Body of pancreas (tissue), 4 donors: ENCODE measurements around the gene MGMT. TPM values are rescaled to one million over a fixed set of nuclear protein-coding genes. Genes with fewer than 3 reads are reported as not detected.

Source experiments
- ATAC-seq: fragments of 150-250 bp; one replicate; pipeline ENCODE4 v1.9.1; 2016
- DNase-seq, 4 donors: peaks; one replicate each; pipeline ENCODE4 v3.0.0-alpha.2; 2019
- H3K27ac ChIP-seq, 4 donors: fragments of 200-600 bp; sonication (generic); 1 replicate in 3 of 4; 2 replicates in 1 of 4; pipeline versions ENCODE4 v1.5.1 to v1.6.1; 2016 to 2019; ENCODE audit warnings: mild to moderate bottlenecking in 1 of 4, mixed read lengths in 1 of 4, moderate library complexity in 1 of 4
- H3K27me3 ChIP-seq, 2 donors: fragments of 200-600 bp; sonication (generic); one replicate each; pipeline ENCODE4 v1.6.0; 2016; ENCODE audit warnings: mild to moderate bottlenecking in 1 of 2
- H3K36me3 ChIP-seq, 2 donors: fragments of 200-600 bp; sonication (generic); replicated peaks in 1 of 2; 2 replicates each; pipeline ENCODE4 v1.5.1; 2016; ENCODE audit warnings: low read depth in 2 of 2; ENCODE audit not compliant: insufficient read depth in 1 of 2
- H3K4me1 ChIP-seq: fragments of 200-600 bp; sonication (generic); one replicate; pipeline ENCODE4 v1.6.0; 2016
- H3K4me3 ChIP-seq, 2 donors: fragments of 200-600 bp; sonication (generic); 1 replicate in 1 of 2; 2 replicates in 1 of 2; pipeline ENCODE4 v1.5.1; 2016 to 2019
- H3K9me3 ChIP-seq, 3 donors: fragments of 200-600 bp; sonication (generic); 1 replicate in 2 of 3; 2 replicates in 1 of 3; pipeline ENCODE4 v1.5.1; 2016
- POLR2A ChIP-seq, 3 donors: fragments of 450-650 bp; IDR thresholded peaks; one replicate each; pipeline ENCODE4 v1.6.1; 2016; ENCODE audit warnings: antibody characterized with exemption in 3 of 3, mild to moderate bottlenecking in 2 of 3
- WGBS, 2 donors: methylation state at CpG; one replicate each; pipeline ENCODE4 v1.1.5; 2017; 5-methylcytosine and 5-hydroxymethylcytosine counted together
- intact Hi-C: fragments of 100-400 bp; cut with DNase I; formaldehyde crosslinking; loops from one replicate; pipeline ENCODE4 v1.15.1; 2023
- total RNA-seq, 2 donors: library from RNA; depleted of rRNA; stranded (reverse); fragments of >200 nt; gene quantifications; one replicate each; pipeline ENCODE4 v1.1.0, GENCODE V29; 2016
- TF ChIP-seq, protein P1 (sequence below), 7 experiments: fragments of 450-650 bp in 4 of 7; fragments of 200-600 bp in 3 of 7; sonication (generic) in 3 of 7; IDR thresholded peaks; one replicate each; pipeline ENCODE4 v1.5.1; 2016 to 2019; ENCODE audit warnings: antibody characterized with exemption in 7 of 7

Gene MGMT
- total RNA-seq, 2 donors from 2014 or later: 13.7 to 25.4 TPM

DNA sequence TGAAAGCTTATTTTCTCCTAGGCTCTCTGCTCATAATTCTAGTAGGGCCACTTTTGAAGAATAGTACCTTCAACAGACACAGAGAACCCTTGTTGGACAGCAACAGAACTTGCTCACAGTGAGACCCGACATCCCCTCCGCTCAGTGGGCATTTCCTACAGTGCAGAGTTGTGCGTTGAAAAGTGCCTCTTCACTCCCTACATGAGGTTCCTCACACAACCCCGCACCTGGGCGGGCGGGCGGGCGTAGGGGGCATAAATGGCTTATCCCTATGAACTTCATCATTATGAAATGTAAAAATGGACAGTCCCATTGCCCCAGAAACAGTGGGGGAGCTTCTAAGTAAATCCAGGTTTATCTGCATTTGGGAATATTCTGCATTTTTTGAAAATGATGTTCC is 174.9 kb downstream of the MGMT start:
- WGBS, 2 donors: 88 to 97% methylated on average over 8 of the region's 8 CpGs
- no peak for TF ChIP-seq POLR2A (IDR thresholded peaks at IDR 0.05)
- TF ChIP-seq, protein P1, sequence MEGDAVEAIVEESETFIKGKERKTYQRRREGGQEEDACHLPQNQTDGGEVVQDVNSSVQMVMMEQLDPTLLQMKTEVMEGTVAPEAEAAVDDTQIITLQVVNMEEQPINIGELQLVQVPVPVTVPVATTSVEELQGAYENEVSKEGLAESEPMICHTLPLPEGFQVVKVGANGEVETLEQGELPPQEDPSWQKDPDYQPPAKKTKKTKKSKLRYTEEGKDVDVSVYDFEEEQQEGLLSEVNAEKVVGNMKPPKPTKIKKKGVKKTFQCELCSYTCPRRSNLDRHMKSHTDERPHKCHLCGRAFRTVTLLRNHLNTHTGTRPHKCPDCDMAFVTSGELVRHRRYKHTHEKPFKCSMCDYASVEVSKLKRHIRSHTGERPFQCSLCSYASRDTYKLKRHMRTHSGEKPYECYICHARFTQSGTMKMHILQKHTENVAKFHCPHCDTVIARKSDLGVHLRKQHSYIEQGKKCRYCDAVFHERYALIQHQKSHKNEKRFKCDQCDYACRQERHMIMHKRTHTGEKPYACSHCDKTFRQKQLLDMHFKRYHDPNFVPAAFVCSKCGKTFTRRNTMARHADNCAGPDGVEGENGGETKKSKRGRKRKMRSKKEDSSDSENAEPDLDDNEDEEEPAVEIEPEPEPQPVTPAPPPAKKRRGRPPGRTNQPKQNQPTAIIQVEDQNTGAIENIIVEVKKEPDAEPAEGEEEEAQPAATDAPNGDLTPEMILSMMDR (IDR thresholded peaks at IDR 0.05): no peak
- H3K27ac ChIP-seq: no peak overlapping the region
- H3K27me3 ChIP-seq: no peaks in the 10 kb centered on the region
- no peaks in the 10 kb centered on the region for H3K36me3 ChIP-seq
- no peaks in the 10 kb centered on the region for H3K9me3 ChIP-seq
- intact Hi-C loops: no loop called here
- no peak overlapping the region for H3K4me3 ChIP-seq
- H3K4me1 ChIP-seq: no peaks in the 10 kb centered on the region
- DNase-seq (no peak), ATAC-seq (no peak)

DNA sequence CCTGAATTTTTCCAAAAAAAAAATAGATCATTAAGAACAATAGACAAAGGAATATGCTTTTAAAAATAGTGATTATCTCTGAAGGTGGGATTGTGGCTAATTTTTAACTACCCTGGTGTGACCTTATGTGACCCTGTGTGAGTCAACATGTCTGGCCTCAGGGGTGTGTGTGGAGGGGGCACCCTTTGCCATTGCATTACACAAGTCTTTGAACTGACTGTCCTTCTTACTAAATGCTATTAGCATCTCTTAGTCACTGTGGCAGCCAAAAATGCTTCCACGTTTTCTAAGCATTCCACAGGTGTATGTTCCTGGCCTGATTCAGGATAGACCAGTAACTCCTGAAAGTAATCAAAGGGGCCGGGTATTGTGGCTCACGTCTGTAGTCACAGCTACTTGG is 175.4 kb downstream of the MGMT start:
- TF ChIP-seq, protein P1 (IDR thresholded peaks at IDR 0.05): no peak
- TF ChIP-seq POLR2A (IDR thresholded peaks at IDR 0.05): no peak
- no peaks in the 10 kb centered on the region for H3K36me3 ChIP-seq
- no peaks in the 10 kb centered on the region for H3K9me3 ChIP-seq
- no peaks in the 10 kb centered on the region for H3K27me3 ChIP-seq
- no peak overlapping the region for H3K27ac ChIP-seq
- no peaks in the 10 kb centered on the region for H3K4me1 ChIP-seq
- ATAC-seq: no peak
- H3K4me3 ChIP-seq: no peak overlapping the region
- DNase-seq: no peak
- intact Hi-C loops: no loop called here
- WGBS, 2 donors: 70 to 81% methylated on average over 3 of the region's 3 CpGs

DNA sequence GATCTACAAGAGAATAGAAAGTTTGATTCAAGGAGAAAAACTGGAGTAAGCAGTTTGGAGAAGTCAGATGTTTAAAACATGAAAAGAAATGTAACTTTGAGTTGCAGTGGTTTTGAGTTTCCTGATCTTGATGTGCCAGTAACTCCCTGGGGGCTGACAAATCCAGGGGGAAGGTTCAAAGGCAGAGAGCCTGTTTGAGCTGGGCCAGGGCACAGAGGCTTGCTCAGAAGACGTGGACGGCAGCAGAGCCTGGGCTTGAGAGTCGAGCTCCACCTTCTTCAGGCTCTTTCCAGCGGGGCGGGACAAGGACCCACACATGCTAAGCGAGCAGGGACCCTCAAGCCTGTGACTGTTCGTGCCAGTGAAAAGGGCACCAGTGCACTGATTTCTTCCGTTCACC is 176.2 kb downstream of the MGMT start:
- H3K4me1 ChIP-seq: no peaks in the 10 kb centered on the region
- no peak for TF ChIP-seq POLR2A (IDR thresholded peaks at IDR 0.05)
- TF ChIP-seq, protein P1 (IDR thresholded peaks at IDR 0.05): no peak
- no peak for DNase-seq
- H3K27ac ChIP-seq: no peak overlapping the region
- intact Hi-C loops: no loop called here
- H3K36me3 ChIP-seq: no peaks in the 10 kb centered on the region
- H3K4me3 ChIP-seq: no peak overlapping the region
- WGBS, 2 donors: 90 to 94% methylated on average over 8 of the region's 8 CpGs
- no peaks in the 10 kb centered on the region for H3K27me3 ChIP-seq
- H3K9me3 ChIP-seq: no peaks in the 10 kb centered on the region
- no peak for ATAC-seq

DNA sequence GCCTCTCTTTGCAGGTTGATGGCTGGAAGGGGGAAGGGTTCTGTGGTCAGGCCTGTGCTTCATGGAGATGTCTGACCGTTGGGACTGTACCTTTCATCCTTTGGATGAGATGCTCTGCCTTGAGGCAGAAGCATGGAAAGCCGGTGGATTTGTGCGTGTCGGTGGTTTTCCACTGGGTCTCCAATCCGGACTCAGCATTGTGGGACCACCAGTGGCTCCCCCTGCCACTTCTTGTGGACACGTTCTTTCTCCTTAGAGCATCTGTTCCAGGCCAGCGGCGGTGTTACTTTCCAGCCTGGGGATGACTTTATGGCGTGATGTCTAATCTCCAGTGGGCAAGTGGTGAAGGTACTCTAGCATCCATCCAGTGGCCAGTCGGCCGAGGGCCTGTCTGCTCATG is 178.4 kb downstream of the MGMT start:
- H3K4me1 ChIP-seq: no peaks in the 10 kb centered on the region
- 95 to 97% methylated on average over 10 to 11 of the region's 11 CpGs for WGBS, 2 donors
- H3K27ac ChIP-seq: no peak overlapping the region
- no peaks in the 10 kb centered on the region for H3K27me3 ChIP-seq
- H3K9me3 ChIP-seq: no peaks in the 10 kb centered on the region
- DNase-seq: no peak
- no peak for ATAC-seq
- intact Hi-C loops: no loop called here
- H3K36me3 ChIP-seq: no peaks in the 10 kb centered on the region
- no peak overlapping the region for H3K4me3 ChIP-seq
- TF ChIP-seq, protein P1 (IDR thresholded peaks at IDR 0.05): no peak
- TF ChIP-seq POLR2A (IDR thresholded peaks at IDR 0.05): no peak

DNA sequence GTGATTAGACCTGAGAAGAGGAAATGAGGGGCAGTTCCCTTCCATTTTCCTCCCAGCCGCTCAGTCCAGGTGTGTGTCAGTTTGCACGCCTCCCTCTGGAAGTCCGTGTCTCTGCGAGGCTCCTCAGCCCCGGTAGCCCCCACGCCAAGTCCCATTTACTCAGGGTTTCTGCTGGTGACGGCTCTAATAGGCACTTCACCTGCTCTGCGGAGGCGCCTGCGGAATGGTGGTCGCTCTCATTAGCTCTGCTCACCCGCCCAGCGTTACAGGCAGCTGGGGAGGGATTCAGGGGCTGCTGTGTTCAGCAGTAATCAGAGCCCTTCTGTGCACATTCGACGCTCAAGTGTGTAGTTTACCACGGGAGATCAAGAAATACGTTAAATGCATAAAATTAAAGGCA is 179.9 kb downstream of the MGMT start:
- 94 to 97% methylated on average over 13 to 17 of the region's 17 CpGs for WGBS, 2 donors
- H3K27ac ChIP-seq: no peak overlapping the region
- H3K4me3 ChIP-seq: no peak overlapping the region
- ATAC-seq (no peak), DNase-seq (no peak)
- no peaks in the 10 kb centered on the region for H3K36me3 ChIP-seq
- TF ChIP-seq, protein P1 (IDR thresholded peaks at IDR 0.05): no peak
- TF ChIP-seq POLR2A (IDR thresholded peaks at IDR 0.05): no peak
- H3K4me1 ChIP-seq: no peaks in the 10 kb centered on the region
- H3K27me3 ChIP-seq: no peaks in the 10 kb centered on the region
- H3K9me3 ChIP-seq: no peaks in the 10 kb centered on the region
- intact Hi-C loops: no loop called here
